Ectodermal cell (in vitro differentiated cells): ENCODE results near the gene TMEM51.

Experiments used
- H3K27ac ChIP-seq: 2 replicates; pipeline ENCODE4 v1.7.0; 2013; ENCODE audit warnings: mild to moderate bottlenecking, low read depth, low read length; ENCODE audit not compliant: insufficient read depth, poor library complexity, severe bottlenecking
- H3K27me3 ChIP-seq: 2 replicates; pipeline ENCODE4 v1.7.0; 2013; ENCODE audit warnings: mild to moderate bottlenecking, low read length; ENCODE audit not compliant: insufficient read depth, control insufficient read depth, poor library complexity, severe bottlenecking
- H3K36me3 ChIP-seq: one replicate; pipeline ENCODE4 v1.7.0; 2013; ENCODE audit warnings: low read length; ENCODE audit not compliant: control insufficient read depth, insufficient read depth
- H3K4me1 ChIP-seq: one replicate; pipeline ENCODE4 v1.7.0; 2013; ENCODE audit warnings: low read length; ENCODE audit not compliant: control insufficient read depth, insufficient read depth
- H3K4me3 ChIP-seq: 2 replicates; pipeline ENCODE4 v1.7.0; 2013; ENCODE audit warnings: low read depth, low read length, control low read depth; ENCODE audit not compliant: insufficient read depth
- H3K9me3 ChIP-seq: 2 replicates; pipeline ENCODE4 v1.7.0; 2013; ENCODE audit warnings: mild to moderate bottlenecking, low read length, moderate library complexity; ENCODE audit not compliant: control insufficient read depth
- WGBS, 2 experiments: methylation state at CpG; one replicate each; pipeline ENCODE4 v1.1.7; 2013; ENCODE audit warnings: missing lambda C conversion rate in 2 of 2; 5-methylcytosine and 5-hydroxymethylcytosine counted together

The TMEM51 gene

DNA sequence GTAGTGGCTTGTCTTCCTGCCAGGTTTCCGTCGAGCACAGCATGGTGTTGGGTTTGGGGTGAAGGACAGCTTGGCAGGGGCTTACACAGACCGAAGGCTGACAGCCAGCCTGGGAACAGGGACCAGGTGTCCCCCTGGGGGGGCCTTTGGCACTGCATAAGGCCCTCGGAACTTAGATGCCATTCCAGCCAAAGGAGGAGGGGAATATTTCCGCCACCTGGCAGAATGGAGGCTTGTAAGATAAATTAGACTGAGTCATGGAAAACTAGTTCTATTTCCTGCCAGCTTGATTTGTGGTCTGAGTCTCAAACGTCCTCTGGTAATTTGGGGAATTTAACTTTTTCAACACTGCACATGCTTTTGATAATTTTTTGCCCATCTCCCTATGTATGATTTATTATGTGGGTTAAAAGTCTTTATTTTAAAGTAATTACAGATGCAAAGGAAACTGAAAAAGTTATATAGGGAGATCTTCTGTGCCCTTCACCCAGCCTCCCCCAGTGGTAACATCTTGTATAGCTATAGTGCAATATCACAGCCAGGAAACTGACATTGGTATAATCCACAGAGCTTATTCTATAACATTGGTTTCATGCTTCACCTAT, 11.5 kb upstream of the TMEM51 start:
- Histone ChIP-seq H3K4me3 (no peak overlapping the region), H3K27ac (no peak overlapping the region), H3K9me3 (no peaks in the 10 kb centered on the region), H3K4me1 (peaks cover 7% of the 10 kb centered on the region), H3K27me3 (no peaks in the 10 kb centered on the region), H3K36me3 (no peaks in the 10 kb centered on the region)
- WGBS, 2 experiments: 87 to 88% methylated on average over 6 of the region's 6 CpGs

DNA sequence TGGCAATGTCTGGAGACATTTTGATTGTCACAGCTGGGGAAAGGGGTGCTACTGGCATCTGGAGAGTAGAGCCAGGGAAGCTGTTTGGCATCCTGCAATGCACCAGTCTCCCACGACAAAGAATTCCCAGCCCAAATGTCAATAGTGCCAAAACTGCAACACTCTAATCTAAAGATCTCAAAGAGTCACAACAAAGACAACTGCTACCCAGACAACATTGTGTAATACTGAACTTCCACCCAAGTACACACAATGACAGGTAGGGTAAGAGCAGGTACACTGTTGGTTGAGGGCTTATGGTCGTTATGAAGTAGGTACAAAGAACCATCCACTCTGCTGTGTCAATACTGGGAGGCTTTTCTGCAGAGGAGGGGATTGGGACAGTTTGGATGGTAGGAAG, 8.2 kb upstream of the TMEM51 start:
- H3K4me3 ChIP-seq: no peak overlapping the region
- no peaks in the 10 kb centered on the region for H3K9me3 ChIP-seq
- H3K36me3 ChIP-seq: no peaks in the 10 kb centered on the region
- peaks cover under 1% of the 10 kb centered on the region for H3K4me1 ChIP-seq
- WGBS, 2 experiments: 89 to 91% methylated on average over 2 of the region's 2 CpGs
- peaks cover 3% of the 10 kb centered on the region for H3K27me3 ChIP-seq
- H3K27ac ChIP-seq: no peak overlapping the region

- Histone ChIP-seq H3K9me3 (no peaks in the 10 kb centered on the region), H3K27ac (no peak overlapping the region), H3K4me1 (no peaks in the 10 kb centered on the region), H3K36me3 (no peaks in the 10 kb centered on the region), H3K4me3 (no peak overlapping the region), H3K27me3 (peaks cover 11% of the 10 kb centered on the region)
- 79 to 86% methylated on average over 4 of the region's 4 CpGs for WGBS, 2 experiments
Measured at GRCh38 chr1:15146142-15146680, 7.3 kb upstream of the TMEM51 start.

- peaks cover 19% of the 10 kb centered on the region for H3K27me3 ChIP-seq
- 85 to 89% methylated on average over 4 of the region's 4 CpGs for WGBS, 2 experiments
Measured at GRCh38 chr1:15146971-15147376, 6.6 kb upstream of the TMEM51 start.

DNA sequence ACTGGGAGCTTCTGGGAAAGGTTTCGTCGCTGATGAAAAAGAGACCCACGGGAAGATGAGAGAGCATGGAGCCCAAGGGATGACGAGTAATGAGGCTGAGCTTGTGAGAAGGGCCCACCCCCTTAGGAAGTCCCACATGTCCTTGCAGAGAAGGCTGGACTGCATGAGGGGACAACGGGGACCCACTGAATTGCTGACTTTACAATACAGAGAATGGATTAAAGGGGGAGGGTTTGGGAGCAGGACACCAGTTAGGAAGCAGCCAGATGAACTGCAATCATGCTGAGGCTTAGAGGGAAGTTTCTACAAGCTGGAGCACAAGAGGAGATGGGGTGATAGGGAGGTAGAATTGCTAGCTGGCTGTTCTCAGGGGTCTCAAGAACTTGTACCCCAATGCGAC, 5.5 kb upstream of the TMEM51 start:
- peaks cover 29% of the 10 kb centered on the region for H3K27me3 ChIP-seq
- 85 to 87% methylated on average over 6 of the region's 6 CpGs for WGBS, 2 experiments

More at GRCh38 chr1:15146971-15147376, 6.6 kb upstream of the TMEM51 start:
- no peaks in the 10 kb centered on the region for H3K4me1 ChIP-seq
- H3K36me3 ChIP-seq: no peaks in the 10 kb centered on the region
- no peak overlapping the region for H3K27ac ChIP-seq
- H3K9me3 ChIP-seq: no peaks in the 10 kb centered on the region
- H3K4me3 ChIP-seq: no peak overlapping the region

GRCh38 chr1:15148475-15148874, 5.1 kb upstream of the TMEM51 start:
- no peaks in the 10 kb centered on the region for H3K36me3 ChIP-seq
- peaks cover 34% of the 10 kb centered on the region for H3K27me3 ChIP-seq
- H3K4me3 ChIP-seq: no peak overlapping the region
- H3K9me3 ChIP-seq: no peaks in the 10 kb centered on the region
- 93 to 94% methylated on average over 9 of the region's 9 CpGs for WGBS, 2 experiments
- H3K27ac ChIP-seq: no peak overlapping the region
- H3K4me1 ChIP-seq: no peaks in the 10 kb centered on the region

More for the DNA sequence above, 5.5 kb upstream of the TMEM51 start:
- Histone ChIP-seq H3K36me3 (no peaks in the 10 kb centered on the region), H3K4me1 (no peaks in the 10 kb centered on the region), H3K9me3 (no peaks in the 10 kb centered on the region), H3K27ac (no peak overlapping the region), H3K4me3 (no peak overlapping the region)

DNA sequence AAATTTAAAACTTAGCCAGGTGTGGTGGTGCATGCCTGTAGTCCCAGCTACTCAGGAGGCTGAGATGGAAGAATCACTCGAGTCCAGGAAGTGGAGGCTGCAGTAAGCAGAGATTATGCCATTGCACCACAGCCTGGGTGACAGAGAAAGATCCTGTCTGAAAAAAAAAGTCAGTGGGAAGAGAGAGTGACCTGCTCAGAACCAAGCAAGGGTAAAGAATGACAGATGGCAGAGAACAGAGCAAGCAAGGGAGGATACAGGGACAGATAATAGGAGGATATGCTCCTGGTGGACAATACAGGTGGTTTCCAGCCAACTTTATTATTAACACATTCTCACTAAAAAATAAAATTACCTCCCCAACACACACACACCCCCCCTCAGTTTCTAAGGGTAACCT, 4.6 kb upstream of the TMEM51 start:
- no peaks in the 10 kb centered on the region for H3K9me3 ChIP-seq
- no peak overlapping the region for H3K4me3 ChIP-seq
- H3K27me3 ChIP-seq: peaks cover 38% of the 10 kb centered on the region
- no peak overlapping the region for H3K27ac ChIP-seq
- no peaks in the 10 kb centered on the region for H3K4me1 ChIP-seq
- 42 to 49% methylated on average over 1 of the region's 1 CpG for WGBS, 2 experiments
- no peaks in the 10 kb centered on the region for H3K36me3 ChIP-seq

DNA sequence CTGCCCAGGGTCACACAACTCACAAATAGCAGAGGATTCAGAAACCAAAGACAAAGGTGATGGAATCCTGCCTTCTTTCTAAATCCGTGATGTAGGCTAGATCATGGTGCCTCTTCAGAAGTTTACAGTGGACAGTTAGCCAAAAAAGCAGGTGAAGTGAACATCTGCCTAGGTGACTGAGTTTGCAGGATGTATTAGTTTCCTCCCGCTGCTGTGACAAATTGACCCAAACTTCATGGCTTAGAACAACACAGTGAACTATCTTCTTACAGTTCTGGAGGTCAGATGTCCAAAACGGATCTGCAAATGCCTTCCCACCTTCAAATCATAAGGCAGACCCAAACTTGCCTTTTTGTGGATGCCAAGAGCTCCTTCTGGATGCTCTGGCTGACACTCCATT, 3.2 kb upstream of the TMEM51 start:
- 87 to 93% methylated on average over 3 of the region's 3 CpGs for WGBS, 2 experiments
- H3K27me3 ChIP-seq: peaks cover 47% of the 10 kb centered on the region
- no peaks in the 10 kb centered on the region for H3K36me3 ChIP-seq
- H3K4me3 ChIP-seq: no peak overlapping the region
- no peaks in the 10 kb centered on the region for H3K9me3 ChIP-seq
- H3K4me1 ChIP-seq: no peaks in the 10 kb centered on the region
- no peak overlapping the region for H3K27ac ChIP-seq

GRCh38 chr1:15151377-15151806, 2.2 kb upstream of the TMEM51 start:
- Histone ChIP-seq H3K4me1 (no peaks in the 10 kb centered on the region), H3K9me3 (no peaks in the 10 kb centered on the region), H3K4me3 (no peak overlapping the region), H3K27ac (no peak overlapping the region), H3K36me3 (no peaks in the 10 kb centered on the region), H3K27me3 (peaks cover 47% of the 10 kb centered on the region)
- WGBS, 2 experiments: 71 to 72% methylated on average over 5 of the region's 5 CpGs

DNA sequence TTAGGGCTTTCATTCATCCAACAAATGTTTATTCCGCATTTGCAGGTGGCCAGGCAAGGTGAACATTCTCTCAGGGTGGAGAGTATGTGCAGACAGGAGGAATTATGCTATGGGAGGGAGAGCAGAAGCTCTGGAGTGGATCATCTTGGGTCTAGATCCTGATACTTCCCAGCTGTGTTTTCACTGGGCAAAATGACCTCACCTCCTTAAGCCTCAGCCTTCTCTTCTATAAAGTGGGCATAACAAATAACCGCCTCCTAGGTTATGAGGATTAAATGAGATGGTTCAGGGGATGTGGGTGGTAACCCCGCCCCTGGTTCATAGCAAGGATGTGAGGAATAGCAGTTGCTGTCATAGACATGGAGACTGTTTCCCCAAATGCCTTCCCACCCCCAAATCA, 1.7 kb upstream of the TMEM51 start:
- Histone ChIP-seq H3K4me1 (no peaks in the 10 kb centered on the region), H3K9me3 (no peaks in the 10 kb centered on the region), H3K36me3 (no peaks in the 10 kb centered on the region), H3K27ac (no peak overlapping the region), H3K4me3 (no peak overlapping the region), H3K27me3 (peaks cover 47% of the 10 kb centered on the region)
- 69 to 76% methylated on average over 3 of the region's 3 CpGs for WGBS, 2 experiments
